HepG2 (cell line): ENCODE results near the gene ZFPM1. TPM values are rescaled to one million over a fixed set of nuclear protein-coding genes. Genes with fewer than 3 reads are reported as not detected.
A peak's percentile ranks its signal among the peaks of the same experiment; 100 is the strongest.

Source experiments
- ATAC-seq: fragments of 200-7000 bp; cut with Tn5 transposase; 3 replicates; pipeline ENCODE4 v1.9.1; 2020; ENCODE audit warnings: mild to moderate bottlenecking, moderate library complexity
- BruUV-seq: library from RNA; stranded (reverse); fragments of 400-500 nt; replicated peaks from 2 replicates; lab custom pipeline; 2021; lab: Mats Ljungman, UMichigan
- CTCF ChIA-PET: fragments of 300-600 bp; formaldehyde crosslinking; extraction: SDS; loops from one replicate; lab custom pipeline; 2021; ENCODE audit warnings: low total read pairs, inconsistent platforms, low intra/inter-chr PET ratio; lab: Yijun Ruan, JAX
- POLR2A ChIA-PET: fragments of 350-600 bp; sonication (Branson Sonifier 250); formaldehyde crosslinking; loops from one replicate; lab custom pipeline; 2020; ENCODE audit warnings: antibody characterized with exemption, inconsistent platforms; lab: Yijun Ruan, JAX
- DNase-seq: peaks from one replicate; pipeline ENCODE4 v3.0.0-alpha.2; 2015; ENCODE audit warnings: low spot score
- FAIRE-seq: peaks from 3 replicates; lab custom pipeline; 2011; peaks lifted over from hg19 to GRCh38; lab: Jason Lieb, UNC
- H2AFZ ChIP-seq: one replicate; pipeline ENCODE4 v1.6.1; 2011; ENCODE audit warnings: low read length, inconsistent platforms
- H3K27ac ChIP-seq: fragments of 300-600 bp; 3 replicates; pipeline ENCODE4 v1.8.0; 2011; ENCODE audit warnings: mixed run types, mild to moderate bottlenecking, mixed read lengths, low read length, inconsistent platforms; ENCODE audit not compliant: insufficient read depth; ENCODE audit errors: extremely low read length
- H3K27me3 ChIP-seq, 2 experiments: fragments of 200-600 bp in 1 of 2; 2 replicates in 1 of 2; 3 replicates in 1 of 2; pipeline versions ENCODE4 v1.6.0 to v1.8.0; 2011; ENCODE audit warnings: low read length in 2 of 2, mild to moderate bottlenecking in 2 of 2, moderate library complexity in 2 of 2, inconsistent platforms in 1 of 2; ENCODE audit not compliant: insufficient read depth in 2 of 2, control insufficient read depth in 1 of 2
- H3K36me3 ChIP-seq, 2 experiments: fragments of 200-600 bp in 1 of 2; replicated peaks in 1 of 2; 2 replicates in 1 of 2; 3 replicates in 1 of 2; pipeline versions ENCODE4 v1.5.1 to v1.8.0; 2011; ENCODE audit warnings: low read length in 2 of 2, inconsistent platforms in 1 of 2; ENCODE audit not compliant: insufficient read depth in 2 of 2, control insufficient read depth in 1 of 2
- H3K4me1 ChIP-seq: 2 replicates; pipeline ENCODE4 v1.5.1; 2012; ENCODE audit warnings: low read length, inconsistent platforms; ENCODE audit not compliant: insufficient read depth
- H3K4me2 ChIP-seq: 2 replicates; pipeline ENCODE4 v1.6.0; 2011; ENCODE audit warnings: low read depth, low read length, inconsistent platforms
- H3K4me3 ChIP-seq, 3 experiments: fragments of 200-600 bp in 1 of 3; sonication (generic), shearing (Covaris generic) in 1 of 3; replicated peaks in 1 of 3; 2 replicates each; pipeline ENCODE4 v1.5.1; 2011 to 2016; ENCODE audit warnings: low read length in 3 of 3, inconsistent platforms in 2 of 3, low read depth in 2 of 3, mild to moderate bottlenecking in 2 of 3, control low read depth in 1 of 3, mixed read lengths in 1 of 3; ENCODE audit not compliant: insufficient read depth in 1 of 3
- H3K79me2 ChIP-seq: one replicate; pipeline ENCODE4 v1.6.1; 2011; ENCODE audit warnings: low read length, inconsistent platforms; ENCODE audit not compliant: insufficient read depth
- H3K9ac ChIP-seq: 2 replicates; pipeline ENCODE4 v1.6.0; 2011; ENCODE audit warnings: mild to moderate bottlenecking, low read depth, low read length, inconsistent platforms; ENCODE audit not compliant: insufficient read depth
- H3K9me3 ChIP-seq: 2 replicates; pipeline ENCODE4 v1.5.1; 2012; ENCODE audit warnings: mild to moderate bottlenecking, low read length
- H4K20me1 ChIP-seq: 2 replicates; pipeline ENCODE4 v1.6.0; 2011; ENCODE audit warnings: inconsistent platforms, mild to moderate bottlenecking, low read length, moderate library complexity; ENCODE audit not compliant: insufficient read depth
- FOXA3 ChIP-seq: IDR thresholded peaks from 2 replicates; pipeline ENCODE4 v1.6.1; 2016; ENCODE audit warnings: missing genetic modification reagents, missing compliant biosample characterization
- HNF4A ChIP-seq: sonication (generic); formaldehyde crosslinking; IDR thresholded peaks from 2 replicates; pipeline ENCODE4 v1.4.0; 2020; ENCODE audit warnings: missing genetic modification reagents
- NFIC ChIP-seq: IDR thresholded peaks from 2 replicates; pipeline ENCODE4 v1.6.1; 2012; ENCODE audit warnings: mild to moderate bottlenecking, low read length, inconsistent platforms
- NFKBIZ ChIP-seq: IDR thresholded peaks from 2 replicates; pipeline ENCODE4 v1.6.1; 2018; ENCODE audit warnings: missing genetic modification reagents, missing compliant biosample characterization
- NFRKB ChIP-seq: fragments of 450-650 bp; IDR thresholded peaks from 2 replicates; pipeline ENCODE4 v1.6.1; 2017
- TIGD3 ChIP-seq: sonication (generic); formaldehyde crosslinking; IDR thresholded peaks from 2 replicates; pipeline ENCODE4 v1.5.1; 2020; ENCODE audit warnings: mild to moderate bottlenecking, missing genetic modification reagents, borderline replicate concordance
- UBTF ChIP-seq: sonication (generic); formaldehyde crosslinking; IDR thresholded peaks from 2 replicates; pipeline ENCODE4 v1.4.0; 2020; ENCODE audit warnings: mild to moderate bottlenecking, missing genetic modification reagents
- YY1 ChIP-seq: IDR thresholded peaks from 2 replicates; pipeline ENCODE4 v1.6.1; 2011; ENCODE audit warnings: low read length, low read depth, moderate library complexity, mild to moderate bottlenecking; ENCODE audit not compliant: insufficient read depth, insufficient replicate concordance
- ZNF30 ChIP-seq: sonication (generic); formaldehyde crosslinking; IDR thresholded peaks from 2 replicates; pipeline ENCODE4 v1.5.0; 2020; ENCODE audit warnings: mild to moderate bottlenecking, missing genetic modification reagents
- ZNF510 ChIP-seq: sonication (generic); formaldehyde crosslinking; IDR thresholded peaks from 2 replicates; pipeline ENCODE4 v1.4.0; 2020; ENCODE audit warnings: low read depth, mild to moderate bottlenecking, missing genetic modification reagents
- WGBS: methylation state at CpG from one replicate; pipeline ENCODE4 v1.1.6; 2017; ENCODE audit warnings: low lambda C conversion rate; 5-methylcytosine and 5-hydroxymethylcytosine counted together
- in situ Hi-C: cut with HindIII; loops from 2 replicates; pipeline ENCODE4 v1.10.0; 2017; ENCODE audit warnings: low pct_unique_long_range_greater_than_20kb; ENCODE audit not compliant: extremely low pct_ligation_motif_present
- intact Hi-C: fragments of 100-400 bp; cut with micrococcal nuclease; formaldehyde crosslinking; loops from one replicate; pipeline ENCODE4 v1.10.0; 2022; ENCODE audit not compliant: unreplicated experiment
- polyA plus RNA-seq, 8 experiments: library from polyadenylated mRNA; depleted of rRNA in 3 of 8; stranded (reverse) in 7 of 8; unstranded in 1 of 8; fragments of >200 nt; fragmentation: Illumina TruSeq in 4 of 8; extraction: Trizol in 4 of 8; gene quantifications; 2 replicates each; pipeline versions ENCODE4 v1.2.1 to v1.2.3, GENCODE V29; 2011 to 2016; ENCODE audit warnings: low read depth in 4 of 8, missing spikeins in 1 of 8, mixed read lengths in 1 of 8; ENCODE audit not compliant: insufficient read depth in 1 of 8
- total RNA-seq, 5 experiments: library from RNA; depleted of rRNA; stranded (reverse); fragments of >200 nt; fragmentation: Illumina TruSeq; extraction: Trizol; gene quantifications; 2 replicates each; pipeline ENCODE4 v1.2.3, GENCODE V29; 2016; ENCODE audit warnings: low read depth in 1 of 5
- TF ChIP-seq, protein P1 (sequence below): IDR thresholded peaks from 2 replicates; pipeline ENCODE4 v1.6.1; 2016; ENCODE audit warnings: control low read depth
- TF ChIP-seq, protein P2 (sequence below): IDR thresholded peaks from 2 replicates; pipeline ENCODE4 v1.6.1; 2016; ENCODE audit warnings: low read depth, missing genetic modification reagents, missing compliant biosample characterization

The ZFPM1 gene
- total and polyA plus RNA-seq, 2 of the 13 experiments (the other 11 are each of a cell fraction or from before 2014, with no cell fraction given), result 1.3 to 3.8 TPM

DNA sequence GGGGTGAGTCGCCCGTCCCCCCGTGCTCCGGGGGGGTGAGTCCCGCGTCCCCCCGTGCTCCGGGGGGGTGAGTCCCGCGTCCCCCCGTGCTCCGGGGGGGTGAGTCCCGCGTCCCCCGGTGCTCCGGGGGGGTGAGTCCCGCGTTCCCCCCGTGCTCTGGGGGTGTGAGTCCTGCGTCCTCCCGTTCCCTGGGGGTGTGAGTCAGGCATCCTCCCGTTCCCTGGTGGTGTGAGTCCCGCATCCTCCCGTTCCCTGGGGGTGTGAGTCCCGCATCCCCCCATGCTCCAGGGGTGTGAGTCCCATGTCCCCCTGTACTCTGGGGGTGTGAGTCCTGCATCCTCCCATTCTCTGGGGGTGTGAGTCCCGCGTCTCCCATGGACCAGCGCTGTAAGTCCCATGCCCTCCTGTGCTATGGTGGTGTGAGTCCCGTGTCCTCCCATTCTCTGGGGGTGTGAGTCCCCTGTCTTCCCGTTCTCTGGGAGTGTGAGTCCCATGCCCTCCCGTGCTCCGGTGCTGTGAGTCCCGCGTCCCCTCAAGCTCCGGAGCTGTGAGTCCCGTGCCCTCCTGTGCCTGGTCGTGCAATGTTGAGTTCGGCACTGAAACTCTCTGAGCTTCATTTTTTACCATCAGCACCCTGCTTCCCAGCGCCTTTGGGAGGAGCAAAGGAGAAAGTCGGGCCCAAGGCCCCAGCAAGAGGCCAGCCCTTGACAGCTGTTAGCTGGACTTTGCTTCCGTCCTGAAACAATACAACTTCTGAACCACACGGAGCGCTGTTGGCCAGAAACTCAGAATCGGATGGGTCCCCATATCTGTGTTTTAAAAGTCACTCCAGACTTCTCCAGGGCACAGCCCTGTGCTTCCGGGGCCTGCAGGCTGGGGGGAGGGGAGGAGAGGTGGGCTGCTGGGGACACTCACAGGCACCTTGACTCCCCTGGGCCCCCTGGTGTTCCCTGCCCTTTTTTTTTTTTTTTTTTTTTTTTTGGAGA is 105.7 kb downstream of the ZFPM1 start:
- Histone ChIP-seq H3K9me3 (no peaks in the 10 kb centered on the region), H3K4me2 (peak overlapping the region; percentile 63), H3K4me3 (peak overlapping the region in 1 of 3 experiments; percentile 43; a peak in 2 of 6 replicates), H3K36me3 (no peaks in the 10 kb centered on the region), H3K9ac (no peak overlapping the region), H3K27me3 (peaks cover 17 to 51% of the 10 kb centered on the region in 2 experiments; a peak in 4 of 5 replicates), H4K20me1 (peaks cover 2% of the 10 kb centered on the region; the same call in 1 of the 2 replicates), H3K27ac (no peak overlapping the region), H2AFZ (no peak overlapping the region), H3K4me1 (peaks cover 22% of the 10 kb centered on the region), H3K79me2 (no peaks in the 10 kb centered on the region)
- intact Hi-C loops, result no loop called here
- CTCF ChIA-PET, result no interaction called here
- 12% methylated on average over 23 of the region's 45 CpGs for WGBS
- no TSS peak for BruUV-seq
- POLR2A ChIA-PET, result interaction anchor here (0.8 to 1.3 kb wide), 4 partner anchors 12 to 622 kb away, joined by 3 to 10 read pairs (median 8); partner anchors contain the start of genes ZC3H18 and ZFPM1
- ATAC-seq (peak; percentile 83), DNase-seq (peak; percentile 82), FAIRE-seq (peak; percentile 98)
- in situ Hi-C loops, result no loop called here
- TF ChIP-seq UBTF (0 out of 2 replicates have a peak, but pooled peaks have one; percentile 48), HNF4A (peak; percentile 96), ZNF510 (CRISPR knock-in tag) (0 out of 2 replicates have a peak, but pooled peaks have one; percentile 34), NFIC (0 out of 2 replicates have a peak, but pooled peaks have one; percentile 43), FOXA3 (CRISPR knock-in tag) (peak; percentile 28; the same call in 1 of the 2 replicates), TIGD3 (CRISPR knock-in tag) (no peak), NFKBIZ (CRISPR knock-in tag) (no peak), ZNF30 (CRISPR knock-in tag) (no peak), YY1 (no peak), NFRKB (no peak)
- TF ChIP-seq, protein P1, sequence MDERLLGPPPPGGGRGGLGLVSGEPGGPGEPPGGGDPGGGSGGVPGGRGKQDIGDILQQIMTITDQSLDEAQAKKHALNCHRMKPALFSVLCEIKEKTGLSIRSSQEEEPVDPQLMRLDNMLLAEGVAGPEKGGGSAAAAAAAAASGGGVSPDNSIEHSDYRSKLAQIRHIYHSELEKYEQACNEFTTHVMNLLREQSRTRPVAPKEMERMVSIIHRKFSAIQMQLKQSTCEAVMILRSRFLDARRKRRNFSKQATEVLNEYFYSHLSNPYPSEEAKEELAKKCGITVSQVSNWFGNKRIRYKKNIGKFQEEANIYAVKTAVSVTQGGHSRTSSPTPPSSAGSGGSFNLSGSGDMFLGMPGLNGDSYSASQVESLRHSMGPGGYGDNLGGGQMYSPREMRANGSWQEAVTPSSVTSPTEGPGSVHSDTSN (CRISPR knock-in tag), result no peak
- TF ChIP-seq, protein P2, sequence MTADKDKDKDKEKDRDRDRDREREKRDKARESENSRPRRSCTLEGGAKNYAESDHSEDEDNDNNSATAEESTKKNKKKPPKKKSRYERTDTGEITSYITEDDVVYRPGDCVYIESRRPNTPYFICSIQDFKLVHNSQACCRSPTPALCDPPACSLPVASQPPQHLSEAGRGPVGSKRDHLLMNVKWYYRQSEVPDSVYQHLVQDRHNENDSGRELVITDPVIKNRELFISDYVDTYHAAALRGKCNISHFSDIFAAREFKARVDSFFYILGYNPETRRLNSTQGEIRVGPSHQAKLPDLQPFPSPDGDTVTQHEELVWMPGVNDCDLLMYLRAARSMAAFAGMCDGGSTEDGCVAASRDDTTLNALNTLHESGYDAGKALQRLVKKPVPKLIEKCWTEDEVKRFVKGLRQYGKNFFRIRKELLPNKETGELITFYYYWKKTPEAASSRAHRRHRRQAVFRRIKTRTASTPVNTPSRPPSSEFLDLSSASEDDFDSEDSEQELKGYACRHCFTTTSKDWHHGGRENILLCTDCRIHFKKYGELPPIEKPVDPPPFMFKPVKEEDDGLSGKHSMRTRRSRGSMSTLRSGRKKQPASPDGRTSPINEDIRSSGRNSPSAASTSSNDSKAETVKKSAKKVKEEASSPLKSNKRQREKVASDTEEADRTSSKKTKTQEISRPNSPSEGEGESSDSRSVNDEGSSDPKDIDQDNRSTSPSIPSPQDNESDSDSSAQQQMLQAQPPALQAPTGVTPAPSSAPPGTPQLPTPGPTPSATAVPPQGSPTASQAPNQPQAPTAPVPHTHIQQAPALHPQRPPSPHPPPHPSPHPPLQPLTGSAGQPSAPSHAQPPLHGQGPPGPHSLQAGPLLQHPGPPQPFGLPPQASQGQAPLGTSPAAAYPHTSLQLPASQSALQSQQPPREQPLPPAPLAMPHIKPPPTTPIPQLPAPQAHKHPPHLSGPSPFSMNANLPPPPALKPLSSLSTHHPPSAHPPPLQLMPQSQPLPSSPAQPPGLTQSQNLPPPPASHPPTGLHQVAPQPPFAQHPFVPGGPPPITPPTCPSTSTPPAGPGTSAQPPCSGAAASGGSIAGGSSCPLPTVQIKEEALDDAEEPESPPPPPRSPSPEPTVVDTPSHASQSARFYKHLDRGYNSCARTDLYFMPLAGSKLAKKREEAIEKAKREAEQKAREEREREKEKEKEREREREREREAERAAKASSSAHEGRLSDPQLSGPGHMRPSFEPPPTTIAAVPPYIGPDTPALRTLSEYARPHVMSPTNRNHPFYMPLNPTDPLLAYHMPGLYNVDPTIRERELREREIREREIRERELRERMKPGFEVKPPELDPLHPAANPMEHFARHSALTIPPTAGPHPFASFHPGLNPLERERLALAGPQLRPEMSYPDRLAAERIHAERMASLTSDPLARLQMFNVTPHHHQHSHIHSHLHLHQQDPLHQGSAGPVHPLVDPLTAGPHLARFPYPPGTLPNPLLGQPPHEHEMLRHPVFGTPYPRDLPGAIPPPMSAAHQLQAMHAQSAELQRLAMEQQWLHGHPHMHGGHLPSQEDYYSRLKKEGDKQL (CRISPR knock-in tag), result no peak
